ENCODE results near the gene ELFN2. TPM values are rescaled to one million over a fixed set of nuclear protein-coding genes. Genes with fewer than 3 reads are reported as not detected.

Gene ELFN2
- total and polyA plus RNA-seq, 5 donors from 2014 or later = 0.44 TPM; not detected in 4

DNA sequence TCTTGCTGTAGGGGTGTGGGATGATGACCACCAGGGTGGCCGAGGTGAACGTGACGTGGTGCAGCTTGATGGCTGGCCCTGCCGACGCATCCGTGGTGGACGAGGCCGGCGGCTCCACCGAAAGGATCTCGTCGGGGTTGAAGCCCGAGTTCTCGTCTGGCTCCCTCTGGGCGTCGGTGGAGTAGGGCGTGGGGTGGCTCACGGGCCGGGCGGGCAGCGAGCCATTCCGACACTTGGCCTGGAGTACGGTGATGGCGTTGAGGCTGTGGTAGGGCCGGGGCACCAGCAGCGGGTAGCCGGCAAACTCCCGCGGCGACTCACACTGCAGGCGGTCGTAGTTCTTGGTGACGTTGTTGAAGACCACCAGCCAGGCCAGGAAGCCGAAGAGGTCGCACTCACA is 52.7 kb downstream of the ELFN2 start:
- no peak overlapping the region for H3K4me3 ChIP-seq (ENCODE audit: low read depth, low read length)
- ATAC-seq (ENCODE audit: low read depth in 2 of 2) = no peak
- no peak overlapping the region for H3K4me3 Mint-ChIP-seq
- DNase-seq = no peak
- no peaks in the 10 kb centered on the region for H3K36me3 Mint-ChIP-seq
- no peak overlapping the region for H3K27ac ChIP-seq (ENCODE audit: insufficient read depth, low read length, poor library complexity, severe bottlenecking)
- H3K9me3 ChIP-seq (ENCODE audit: control insufficient read depth in 2 of 2, low read length in 2 of 2) = no peaks in the 10 kb centered on the region
- peaks cover 8% of the 10 kb centered on the region for H3K27me3 Mint-ChIP-seq
- no peaks in the 10 kb centered on the region for H3K27me3 ChIP-seq (ENCODE audit: control insufficient read depth, insufficient read depth, low read length)
- H3K4me1 Mint-ChIP-seq = peaks cover 0 to 2% (median 0%) of the 10 kb centered on the region in 4 donors
- no peak overlapping the region for H3K27ac Mint-ChIP-seq
- H3K36me3 ChIP-seq (ENCODE audit: control insufficient read depth, insufficient read depth, low read length) = no peaks in the 10 kb centered on the region
- H3K4me1 ChIP-seq (ENCODE audit: control insufficient read depth, insufficient read depth, low read length, poor library complexity, severe bottlenecking) = no peaks in the 10 kb centered on the region
- H3K9me3 Mint-ChIP-seq = no peaks in the 10 kb centered on the region

DNA sequence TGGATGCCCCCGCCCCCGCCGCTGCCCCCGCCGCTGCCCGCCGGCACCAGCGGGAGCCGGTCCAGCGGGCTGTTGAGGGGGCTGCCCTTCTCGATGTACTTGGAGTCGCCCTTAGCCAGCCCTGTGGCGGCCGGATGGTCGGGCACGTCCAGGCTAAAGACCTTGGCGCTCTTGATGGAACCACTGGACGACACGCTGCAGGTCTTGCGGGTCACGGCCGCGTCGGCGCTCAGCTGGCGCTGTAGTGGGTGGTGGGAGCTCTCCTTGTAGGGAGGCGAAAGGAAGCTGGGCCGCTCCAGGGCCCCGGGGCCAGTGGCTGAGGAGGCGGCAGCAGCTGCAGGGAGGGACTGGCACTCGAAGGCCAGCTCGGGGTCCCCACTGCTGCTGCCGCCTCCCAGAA is 53.8 kb downstream of the ELFN2 start:
- Histone ChIP-seq H3K36me3 (ENCODE audit: control insufficient read depth, insufficient read depth, low read length) (no peaks in the 10 kb centered on the region), H3K4me3 (ENCODE audit: low read depth, low read length) (no peak overlapping the region), H3K27ac (ENCODE audit: insufficient read depth, low read length, poor library complexity, severe bottlenecking) (no peak overlapping the region), H3K9me3 (ENCODE audit: control insufficient read depth in 2 of 2, low read length in 2 of 2) (no peaks in the 10 kb centered on the region), H3K27me3 (ENCODE audit: control insufficient read depth, insufficient read depth, low read length) (no peaks in the 10 kb centered on the region), H3K4me1 (ENCODE audit: control insufficient read depth, insufficient read depth, low read length, poor library complexity, severe bottlenecking) (no peaks in the 10 kb centered on the region)
- Mint-ChIP-seq H3K36me3 (no peaks in the 10 kb centered on the region), H3K27me3 (peaks cover 12% of the 10 kb centered on the region), H3K27ac (no peak overlapping the region), H3K4me3 (no peak overlapping the region), H3K4me1 (no peaks in the 10 kb centered on the region), H3K9me3 (no peaks in the 10 kb centered on the region)
- DNase-seq (no peak), ATAC-seq (ENCODE audit: low read depth in 2 of 2) (no peak)

DNA sequence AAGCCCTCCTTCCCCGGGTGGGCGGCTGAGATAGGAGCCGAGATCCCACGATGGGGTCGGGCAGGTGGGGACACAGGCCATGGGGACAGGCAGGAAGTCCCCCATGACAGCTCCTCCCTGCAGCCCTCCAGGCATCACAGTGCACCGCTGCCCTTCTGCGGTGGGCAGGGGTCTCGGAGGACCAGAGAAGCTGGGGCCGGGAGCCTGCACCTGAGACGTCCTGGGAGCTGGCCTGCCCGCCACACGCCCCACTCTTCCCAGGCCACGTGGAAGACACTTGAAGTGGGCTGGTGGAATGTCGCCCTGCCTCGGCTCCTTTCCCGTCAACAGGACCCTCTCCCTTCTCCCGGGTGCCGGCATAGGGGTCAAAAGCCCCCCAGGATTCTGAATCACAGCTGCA is 55.4 kb downstream of the ELFN2 start:
- H3K9me3 Mint-ChIP-seq = no peaks in the 10 kb centered on the region
- no peak for DNase-seq
- H3K4me3 Mint-ChIP-seq = no peak overlapping the region
- no peaks in the 10 kb centered on the region for H3K36me3 Mint-ChIP-seq
- no peaks in the 10 kb centered on the region for H3K9me3 ChIP-seq (ENCODE audit: control insufficient read depth in 2 of 2, low read length in 2 of 2)
- no peak for ATAC-seq (ENCODE audit: low read depth in 2 of 2)
- no peak overlapping the region for H3K27ac Mint-ChIP-seq
- peaks cover 12% of the 10 kb centered on the region for H3K27me3 Mint-ChIP-seq
- H3K4me1 ChIP-seq (ENCODE audit: control insufficient read depth, insufficient read depth, low read length, poor library complexity, severe bottlenecking) = no peaks in the 10 kb centered on the region
- H3K4me3 ChIP-seq (ENCODE audit: low read depth, low read length) = no peak overlapping the region
- H3K36me3 ChIP-seq (ENCODE audit: control insufficient read depth, insufficient read depth, low read length) = no peaks in the 10 kb centered on the region
- no peak overlapping the region for H3K27ac ChIP-seq (ENCODE audit: insufficient read depth, low read length, poor library complexity, severe bottlenecking)
- no peaks in the 10 kb centered on the region for H3K27me3 ChIP-seq (ENCODE audit: control insufficient read depth, insufficient read depth, low read length)
- no peaks in the 10 kb centered on the region for H3K4me1 Mint-ChIP-seq

DNA sequence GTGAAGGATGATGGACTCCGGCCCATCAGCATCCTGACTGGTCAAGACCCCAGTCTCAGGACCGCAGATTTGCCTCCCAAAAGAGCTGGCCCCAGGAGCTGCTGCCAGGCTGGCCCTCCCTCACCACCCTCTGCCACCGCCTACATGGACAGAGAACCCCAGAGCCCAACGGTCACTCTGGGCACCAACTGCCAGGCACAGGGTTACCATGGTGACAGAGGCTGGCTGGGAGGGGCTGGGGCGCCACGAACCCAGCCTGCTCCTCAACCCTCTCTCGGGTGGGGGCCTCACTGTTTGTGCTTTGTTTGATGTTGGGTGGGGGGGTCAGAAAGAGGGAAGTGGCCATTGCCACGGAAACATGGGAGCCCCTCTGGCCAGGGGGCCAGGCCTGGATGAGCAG is 55.8 kb downstream of the ELFN2 start:
- Mint-ChIP-seq H3K4me3 (no peak overlapping the region), H3K27me3 (peaks cover 9% of the 10 kb centered on the region), H3K27ac (no peak overlapping the region), H3K4me1 (no peaks in the 10 kb centered on the region), H3K9me3 (no peaks in the 10 kb centered on the region), H3K36me3 (no peaks in the 10 kb centered on the region)
- H3K36me3 ChIP-seq (ENCODE audit: control insufficient read depth, insufficient read depth, low read length) = no peaks in the 10 kb centered on the region
- H3K4me3 ChIP-seq (ENCODE audit: low read depth, low read length) = no peak overlapping the region
- ATAC-seq (ENCODE audit: low read depth in 2 of 2) (no peak), DNase-seq (no peak)
- no peak overlapping the region for H3K27ac ChIP-seq (ENCODE audit: insufficient read depth, low read length, poor library complexity, severe bottlenecking)
- H3K4me1 ChIP-seq (ENCODE audit: control insufficient read depth, insufficient read depth, low read length, poor library complexity, severe bottlenecking) = no peaks in the 10 kb centered on the region
- no peaks in the 10 kb centered on the region for H3K9me3 ChIP-seq (ENCODE audit: control insufficient read depth in 2 of 2, low read length in 2 of 2)
- no peaks in the 10 kb centered on the region for H3K27me3 ChIP-seq (ENCODE audit: control insufficient read depth, insufficient read depth, low read length)

DNA sequence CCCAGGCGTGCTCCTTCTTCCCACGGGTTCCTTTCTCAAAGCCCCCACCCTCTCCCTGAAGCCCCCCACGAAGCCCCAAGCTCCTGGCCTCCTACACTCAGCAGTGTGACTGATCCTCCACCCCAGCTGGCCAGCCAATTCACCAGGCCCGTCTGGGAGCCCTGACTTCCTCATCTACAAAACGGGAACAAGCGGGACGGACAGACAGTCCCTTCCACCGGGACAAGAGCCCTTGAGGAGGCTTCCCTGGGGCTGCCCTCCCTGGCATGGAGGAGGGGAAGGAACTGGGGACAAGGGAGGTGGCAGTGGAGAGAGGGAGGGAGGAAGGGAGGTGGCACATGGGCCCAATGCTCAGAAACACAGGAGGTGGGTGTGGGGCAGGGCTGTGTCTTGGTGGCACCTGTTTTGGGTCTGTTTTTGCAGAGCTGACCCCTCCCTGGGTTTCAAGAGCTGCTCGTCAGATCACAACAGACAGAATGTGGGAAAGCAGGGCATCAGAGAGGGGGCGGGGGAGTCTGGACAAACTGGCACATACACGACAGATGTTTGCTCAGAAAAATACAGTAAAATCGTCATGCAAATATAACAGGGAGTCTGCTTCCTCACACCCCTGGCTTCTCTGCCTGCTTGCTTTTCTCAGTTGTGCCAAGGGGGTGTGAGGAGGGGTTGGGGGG is 56.8 kb downstream of the ELFN2 start:
- Mint-ChIP-seq H3K4me1 (no peaks in the 10 kb centered on the region), H3K36me3 (no peaks in the 10 kb centered on the region), H3K4me3 (no peak overlapping the region), H3K9me3 (no peaks in the 10 kb centered on the region), H3K27ac (no peak overlapping the region), H3K27me3 (peaks cover 4% of the 10 kb centered on the region)
- H3K27me3 ChIP-seq (ENCODE audit: control insufficient read depth, insufficient read depth, low read length) = no peaks in the 10 kb centered on the region
- H3K4me1 ChIP-seq (ENCODE audit: control insufficient read depth, insufficient read depth, low read length, poor library complexity, severe bottlenecking) = no peaks in the 10 kb centered on the region
- H3K9me3 ChIP-seq (ENCODE audit: control insufficient read depth in 2 of 2, low read length in 2 of 2) = no peaks in the 10 kb centered on the region
- no peak overlapping the region for H3K27ac ChIP-seq (ENCODE audit: insufficient read depth, low read length, poor library complexity, severe bottlenecking)
- H3K4me3 ChIP-seq (ENCODE audit: low read depth, low read length) = no peak overlapping the region
- DNase-seq (peak in 1 of 3 donors; percentile 89), ATAC-seq (ENCODE audit: low read depth in 2 of 2) (no peak)
- H3K36me3 ChIP-seq (ENCODE audit: control insufficient read depth, insufficient read depth, low read length) = no peaks in the 10 kb centered on the region

DNA sequence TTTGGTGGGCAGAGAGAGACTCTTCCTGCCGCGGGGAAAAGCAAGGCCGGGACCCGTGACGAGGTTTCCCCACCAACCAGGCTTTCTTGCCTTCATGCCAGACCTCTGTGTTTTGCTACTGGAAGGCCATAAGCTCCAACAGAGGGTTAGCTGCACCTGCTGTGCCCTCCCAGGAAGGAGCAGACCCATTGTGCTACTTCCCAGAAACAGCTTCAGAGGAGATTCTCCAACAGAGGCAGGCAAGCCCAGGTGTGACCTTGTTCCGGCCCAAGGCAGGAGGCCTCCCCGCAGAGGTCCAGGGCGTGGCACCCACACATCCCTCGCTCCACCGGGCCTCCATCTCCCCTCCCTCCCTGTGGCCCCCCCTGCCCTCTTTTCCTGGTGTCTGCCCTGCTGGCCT is 57.8 kb downstream of the ELFN2 start:
- Histone ChIP-seq H3K9me3 (ENCODE audit: control insufficient read depth in 2 of 2, low read length in 2 of 2) (no peaks in the 10 kb centered on the region), H3K4me1 (ENCODE audit: control insufficient read depth, insufficient read depth, low read length, poor library complexity, severe bottlenecking) (no peaks in the 10 kb centered on the region), H3K27me3 (ENCODE audit: control insufficient read depth, insufficient read depth, low read length) (no peaks in the 10 kb centered on the region), H3K36me3 (ENCODE audit: control insufficient read depth, insufficient read depth, low read length) (no peaks in the 10 kb centered on the region), H3K4me3 (ENCODE audit: low read depth, low read length) (no peak overlapping the region), H3K27ac (ENCODE audit: insufficient read depth, low read length, poor library complexity, severe bottlenecking) (no peak overlapping the region)
- H3K27me3 Mint-ChIP-seq = peaks cover 4% of the 10 kb centered on the region
- peak in 1 of 3 donors; percentile 54 for DNase-seq
- H3K27ac Mint-ChIP-seq = no peak overlapping the region
- H3K9me3 Mint-ChIP-seq = no peaks in the 10 kb centered on the region
- no peaks in the 10 kb centered on the region for H3K4me1 Mint-ChIP-seq
- H3K4me3 Mint-ChIP-seq = no peak overlapping the region
- no peaks in the 10 kb centered on the region for H3K36me3 Mint-ChIP-seq
- no peak for ATAC-seq (ENCODE audit: low read depth in 2 of 2)

DNA sequence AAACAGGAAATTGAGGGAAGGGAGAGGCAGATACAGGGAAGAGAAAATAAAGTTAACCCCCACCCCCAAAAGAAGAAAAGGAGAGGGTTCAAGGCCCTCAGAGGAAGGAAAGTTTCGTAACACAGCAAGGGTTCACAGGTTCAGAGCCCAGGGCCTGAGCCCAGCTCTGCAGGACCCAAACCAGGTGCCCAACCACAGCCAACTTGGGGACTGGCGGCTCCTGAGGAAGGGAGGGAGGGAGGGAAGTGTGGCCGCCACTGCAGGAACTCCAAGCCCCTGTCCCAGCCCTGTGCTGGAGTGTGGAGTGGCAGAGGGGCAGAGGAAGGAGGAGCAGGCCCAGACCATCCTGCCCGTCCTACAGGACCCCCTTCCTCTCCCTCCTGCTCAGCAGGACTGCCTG is 59.2 kb downstream of the ELFN2 start:
- Mint-ChIP-seq H3K4me1 (no peaks in the 10 kb centered on the region), H3K27me3 (peaks cover 4% of the 10 kb centered on the region), H3K36me3 (no peaks in the 10 kb centered on the region), H3K27ac (no peak overlapping the region), H3K9me3 (no peaks in the 10 kb centered on the region), H3K4me3 (no peak overlapping the region)
- no peak for DNase-seq
- H3K27me3 ChIP-seq (ENCODE audit: control insufficient read depth, insufficient read depth, low read length) = no peaks in the 10 kb centered on the region
- H3K4me1 ChIP-seq (ENCODE audit: control insufficient read depth, insufficient read depth, low read length, poor library complexity, severe bottlenecking) = no peaks in the 10 kb centered on the region
- H3K27ac ChIP-seq (ENCODE audit: insufficient read depth, low read length, poor library complexity, severe bottlenecking) = no peak overlapping the region
- no peaks in the 10 kb centered on the region for H3K36me3 ChIP-seq (ENCODE audit: control insufficient read depth, insufficient read depth, low read length)
- no peaks in the 10 kb centered on the region for H3K9me3 ChIP-seq (ENCODE audit: control insufficient read depth in 2 of 2, low read length in 2 of 2)
- no peak overlapping the region for H3K4me3 ChIP-seq (ENCODE audit: low read depth, low read length)
- ATAC-seq (ENCODE audit: low read depth in 2 of 2) = no peak

DNA sequence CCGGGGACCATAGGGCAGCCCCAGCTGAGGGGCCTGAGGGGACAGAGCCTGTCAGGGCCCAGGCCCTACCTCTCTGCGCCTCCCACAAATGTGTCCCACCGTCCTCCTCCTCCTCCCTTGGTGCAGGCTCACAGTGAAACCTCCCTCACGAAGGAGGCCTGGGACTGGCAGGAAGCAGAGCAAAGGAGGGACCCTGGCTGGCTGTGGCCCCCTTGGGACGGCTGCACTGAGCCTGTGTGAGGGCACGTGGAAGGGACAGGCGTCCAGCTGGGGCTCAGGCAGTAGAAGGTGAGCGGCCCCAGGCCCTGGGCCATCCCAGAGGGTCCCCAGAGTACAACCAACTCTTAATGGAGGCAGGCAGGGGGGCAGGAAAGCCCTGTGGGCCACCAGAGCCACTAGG is 60.7 kb downstream of the ELFN2 start:
- DNase-seq = no peak
- no peak overlapping the region for H3K4me3 Mint-ChIP-seq
- H3K27me3 Mint-ChIP-seq = peaks cover 4% of the 10 kb centered on the region
- Histone ChIP-seq H3K9me3 (ENCODE audit: control insufficient read depth in 2 of 2, low read length in 2 of 2) (no peaks in the 10 kb centered on the region), H3K27ac (ENCODE audit: insufficient read depth, low read length, poor library complexity, severe bottlenecking) (no peak overlapping the region), H3K4me1 (ENCODE audit: control insufficient read depth, insufficient read depth, low read length, poor library complexity, severe bottlenecking) (no peaks in the 10 kb centered on the region), H3K27me3 (ENCODE audit: control insufficient read depth, insufficient read depth, low read length) (no peaks in the 10 kb centered on the region), H3K36me3 (ENCODE audit: control insufficient read depth, insufficient read depth, low read length) (no peaks in the 10 kb centered on the region), H3K4me3 (ENCODE audit: low read depth, low read length) (no peak overlapping the region)
- H3K27ac Mint-ChIP-seq = no peak overlapping the region
- no peak for ATAC-seq (ENCODE audit: low read depth in 2 of 2)
- H3K4me1 Mint-ChIP-seq = peaks cover 0 to 2% (median 0%) of the 10 kb centered on the region in 4 donors
- H3K9me3 Mint-ChIP-seq = peaks cover 0 to 2% (median 0%) of the 10 kb centered on the region in 7 donors
- no peaks in the 10 kb centered on the region for H3K36me3 Mint-ChIP-seq

Measured in CD4-positive, CD25-positive, alpha-beta regulatory T cell (primary cell).